ENCODE results near the gene FCHSD2. TPM values are rescaled to one million over a fixed set of nuclear protein-coding genes. Genes with fewer than 3 reads are reported as not detected.

FCHSD2 gene
- total and polyA plus RNA-seq, 2 donors from 2014 or later: 8.0 to 58.7 TPM

GRCh38 chr11:72856551-72857345 is 285.4 kb downstream of the FCHSD2 start:
- no peak for FAIRE-seq

GRCh38 chr11:72856065-72856464 is 286.1 kb downstream of the FCHSD2 start:
- Histone ChIP-seq H3K9me3 (ENCODE audit: control insufficient read depth in 2 of 3, insufficient read depth in 1 of 3, low read length in 3 of 3) (no peaks in the 10 kb centered on the region), H3K4me3 (ENCODE audit: low read length in 3 of 3) (no peak overlapping the region), H3K36me3 (ENCODE audit: control insufficient read depth in 2 of 3, insufficient read depth in 3 of 3, low read length in 3 of 3) (no peaks in the 10 kb centered on the region), H3K27ac (ENCODE audit: low read depth in 2 of 2, low read length in 2 of 2) (no peak overlapping the region), H3K9ac (ENCODE audit: low read length in 3 of 3) (no peak overlapping the region), H3K4me1 (ENCODE audit: control insufficient read depth in 2 of 3, insufficient read depth in 2 of 3, low read depth in 1 of 3, low read length in 3 of 3) (peaks cover 0 to 12% (median 2%) of the 10 kb centered on the region in 3 donors), H3K27me3 (ENCODE audit: control insufficient read depth, insufficient read depth, low read length) (no peaks in the 10 kb centered on the region)
- no peak for TF ChIP-seq CTCF (IDR thresholded peaks at IDR 0.05; ENCODE audit: borderline replicate concordance, extremely low read depth, insufficient read depth)
- peak in 1 of 5 donors; percentile 63 for DNase-seq
- peak; percentile 75 for FAIRE-seq
- intact Hi-C loops (cut with DNase I): no loop called here

More at GRCh38 chr11:72856551-72857345, 285.4 kb downstream of the FCHSD2 start:
- Histone ChIP-seq H3K9ac (ENCODE audit: low read length in 3 of 3) (no peak overlapping the region), H3K27me3 (ENCODE audit: control insufficient read depth, insufficient read depth, low read length) (no peaks in the 10 kb centered on the region), H3K9me3 (ENCODE audit: control insufficient read depth in 2 of 3, insufficient read depth in 1 of 3, low read length in 3 of 3) (no peaks in the 10 kb centered on the region), H3K36me3 (ENCODE audit: control insufficient read depth in 2 of 3, insufficient read depth in 3 of 3, low read length in 3 of 3) (no peaks in the 10 kb centered on the region), H3K4me3 (ENCODE audit: low read length in 3 of 3) (no peak overlapping the region), H3K4me1 (ENCODE audit: control insufficient read depth in 2 of 3, insufficient read depth in 2 of 3, low read depth in 1 of 3, low read length in 3 of 3) (peaks cover 0 to 12% (median 2%) of the 10 kb centered on the region in 3 donors), H3K27ac (ENCODE audit: low read depth in 2 of 2, low read length in 2 of 2) (no peak overlapping the region)
- intact Hi-C loops (cut with DNase I): no loop called here
- no peak for TF ChIP-seq CTCF (IDR thresholded peaks at IDR 0.05; ENCODE audit: borderline replicate concordance, extremely low read depth, insufficient read depth)
- DNase-seq: peak in 1 of 5 donors; percentile 35

GRCh38 chr11:72851726-72852125 is 290.4 kb downstream of the FCHSD2 start:
- DNase-seq (no peak), FAIRE-seq (no peak)
- no peak overlapping the region for H3K27ac ChIP-seq (ENCODE audit: low read depth in 2 of 2, low read length in 2 of 2)
- H3K27me3 ChIP-seq (ENCODE audit: control insufficient read depth, insufficient read depth, low read length): no peaks in the 10 kb centered on the region
- no peak overlapping the region for H3K9ac ChIP-seq (ENCODE audit: low read length in 3 of 3)
- no peak for TF ChIP-seq CTCF (IDR thresholded peaks at IDR 0.05; ENCODE audit: borderline replicate concordance, extremely low read depth, insufficient read depth)
- intact Hi-C loops (cut with DNase I): no loop called here
- H3K4me3 ChIP-seq (ENCODE audit: low read length in 3 of 3): no peak overlapping the region
- H3K9me3 ChIP-seq (ENCODE audit: control insufficient read depth in 2 of 3, insufficient read depth in 1 of 3, low read length in 3 of 3): no peaks in the 10 kb centered on the region
- no peaks in the 10 kb centered on the region for H3K36me3 ChIP-seq (ENCODE audit: control insufficient read depth in 2 of 3, insufficient read depth in 3 of 3, low read length in 3 of 3)
- peaks cover 0 to 8% (median 0%) of the 10 kb centered on the region in 3 donors for H3K4me1 ChIP-seq (ENCODE audit: control insufficient read depth in 2 of 3, insufficient read depth in 2 of 3, low read depth in 1 of 3, low read length in 3 of 3)

Measured in kidney (tissue), 14 donors.